HG03460 (cell line): ENCODE results near the gene PPP1R26.
"Not testable (repeated sequence)": the region's sequence is repeated elsewhere in the genome, so short reads cannot be mapped to it uniquely, and the experiment has no call there.

Source experiments
- ATAC-seq: cut with Tn5 transposase; IDR thresholded peaks from one replicate; pipeline ENCODE4 v1.9.1; 2021; ENCODE audit not compliant: unreplicated experiment

PPP1R26 gene

GRCh38 chr9:135519179-135519971, 39.8 kb downstream of the PPP1R26 start:
- no peak for ATAC-seq

- no peak for ATAC-seq
These were observed 41.5 kb downstream of the PPP1R26 start, which contains the start of gene LCN1 for GRCh38 chr9:135520916-135521607. Gene LCN1, plus strand, starts transcription at chr9:135521440. Its CDS starts 58 bp downstream, at chr9:135521498.

GRCh38 chr9:135521608-135522095, 42.1 kb downstream of the PPP1R26 start:
- ATAC-seq: no peak

- no peak for ATAC-seq
These were observed 42.7 kb downstream of the PPP1R26 start for GRCh38 chr9:135522137-135522877.

GRCh38 chr9:135522931-135523330, 43.3 kb downstream of the PPP1R26 start:
- ATAC-seq: no peak

GRCh38 chr9:135523521-135524129, 44.0 kb downstream of the PPP1R26 start:
- no peak for ATAC-seq

GRCh38 chr9:135524130-135524861, 44.7 kb downstream of the PPP1R26 start:
- no peak for ATAC-seq

GRCh38 chr9:135525241-135526088, 45.9 kb downstream of the PPP1R26 start:
- no peak for ATAC-seq

GRCh38 chr9:135526089-135526729, 46.6 kb downstream of the PPP1R26 start:
- ATAC-seq: no peak

GRCh38 chr9:135526730-135527571, 47.4 kb downstream of the PPP1R26 start:
- ATAC-seq: no peak

- ATAC-seq: not testable (repeated sequence)
These were observed 49.4 kb downstream of the PPP1R26 start for GRCh38 chr9:135528842-135529435.

- ATAC-seq: no peak
These were observed 50.6 kb downstream of the PPP1R26 start for GRCh38 chr9:135530146-135530545.

- no peak for ATAC-seq
These were observed 51.5 kb downstream of the PPP1R26 start for GRCh38 chr9:135531096-135531495.

GRCh38 chr9:135533113-135533512, 53.5 kb downstream of the PPP1R26 start:
- no peak for ATAC-seq

- no peak for ATAC-seq
These were observed 54.1 kb downstream of the PPP1R26 start for GRCh38 chr9:135533674-135534073.

GRCh38 chr9:135534192-135534711, 54.7 kb downstream of the PPP1R26 start:
- not testable (repeated sequence) for ATAC-seq

GRCh38 chr9:135534826-135535225, 55.2 kb downstream of the PPP1R26 start:
- ATAC-seq: not testable (repeated sequence)
